Fibroblast of peridontal ligament (primary cell): Measurements from ENCODE around the gene CYTH1.
"Not testable (repeated sequence)": the region's sequence is repeated elsewhere in the genome, so short reads cannot be mapped to it uniquely, and the experiment has no call there.

Experiments used
- DNase-seq: peaks from one replicate; pipeline ENCODE4 v3.0.0-alpha.2; 2010; ENCODE audit errors: extremely low read depth

CYTH1 gene

DNA sequence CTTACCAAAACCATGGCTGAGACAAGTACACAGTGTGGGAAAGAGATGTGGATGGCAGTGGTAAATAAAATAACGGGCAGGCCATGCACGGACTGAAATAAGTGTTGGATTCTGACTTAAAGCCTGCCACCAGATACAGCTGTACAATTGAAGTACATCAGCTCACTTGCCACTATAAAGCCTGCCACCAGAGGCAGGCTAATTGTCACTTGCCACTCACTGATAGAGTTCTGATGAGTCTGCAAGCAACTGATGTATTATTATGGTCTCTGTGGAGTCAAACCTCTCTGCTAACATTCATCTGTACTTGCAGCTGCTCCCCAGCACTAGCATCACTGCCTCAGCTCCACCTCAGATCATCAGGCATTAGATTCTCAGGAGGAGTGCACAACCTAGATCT lies 93.0 kb downstream of the CYTH1 start:
- no peak for DNase-seq

DNA sequence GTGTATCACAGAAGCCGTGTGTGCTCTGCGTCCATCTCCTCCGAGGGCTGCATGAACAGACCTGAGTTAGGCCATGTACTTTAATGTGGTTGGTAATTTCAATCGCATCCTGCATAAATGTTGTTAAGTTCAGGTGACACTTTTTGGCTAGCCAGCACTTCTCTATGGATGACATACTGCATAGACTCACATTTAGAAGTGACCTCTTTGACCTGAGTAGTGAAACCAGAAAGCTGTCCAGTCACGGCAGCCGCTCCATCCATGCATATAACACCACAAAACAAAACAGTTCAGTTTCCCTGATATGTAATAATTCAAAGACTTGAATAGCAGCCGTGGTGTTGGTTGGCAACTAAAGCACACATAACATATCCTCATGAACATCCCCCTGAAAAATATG lies 94.1 kb downstream of the CYTH1 start:
- DNase-seq, result no peak

- DNase-seq, result no peak
Measured at GRCh38 chr17:78687125-78687524, 94.9 kb downstream of the CYTH1 start.

DNA sequence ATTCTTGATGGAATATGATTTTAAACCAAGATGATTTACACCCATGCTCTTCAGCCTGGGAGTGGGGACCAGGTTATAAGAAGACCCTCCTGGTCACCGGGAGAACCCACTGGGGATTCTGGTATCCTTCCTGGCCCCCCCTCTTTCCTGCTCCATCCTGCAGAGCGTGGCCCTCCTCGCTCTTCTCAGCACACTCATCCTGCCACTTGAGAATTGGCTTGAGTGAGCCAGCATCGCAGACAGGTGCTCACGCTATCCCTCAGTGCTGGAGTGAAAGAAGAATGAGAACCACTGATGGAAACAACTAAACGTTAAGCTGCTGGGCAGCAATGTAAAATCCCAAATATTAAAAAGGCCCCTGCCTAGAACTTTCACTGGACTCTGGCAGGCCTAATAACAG lies 98.0 kb downstream of the CYTH1 start:
- no peak for DNase-seq

GRCh38 chr17:78683408-78683961 lies 98.6 kb downstream of the CYTH1 start:
- DNase-seq, result no peak

DNA sequence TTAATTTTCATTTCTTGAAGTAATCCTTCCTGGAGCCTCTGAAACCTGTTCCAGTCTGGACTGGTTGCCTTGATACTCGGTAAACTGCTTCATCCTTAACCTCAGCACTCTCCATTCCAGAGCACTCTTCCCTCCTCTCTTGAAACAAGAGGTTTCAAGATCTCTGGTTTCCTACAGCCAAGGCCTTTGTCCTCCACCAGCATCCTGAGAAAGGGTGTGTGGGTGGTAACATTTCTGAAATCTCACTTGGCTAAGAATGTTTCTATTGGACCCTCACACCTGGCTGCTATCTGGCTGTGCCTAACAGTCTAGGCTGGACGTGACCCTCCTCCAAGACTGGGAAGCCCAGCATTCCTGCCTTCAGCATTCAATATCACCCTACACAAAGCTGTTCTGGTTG lies 99.7 kb downstream of the CYTH1 start:
- DNase-seq, result no peak

DNA sequence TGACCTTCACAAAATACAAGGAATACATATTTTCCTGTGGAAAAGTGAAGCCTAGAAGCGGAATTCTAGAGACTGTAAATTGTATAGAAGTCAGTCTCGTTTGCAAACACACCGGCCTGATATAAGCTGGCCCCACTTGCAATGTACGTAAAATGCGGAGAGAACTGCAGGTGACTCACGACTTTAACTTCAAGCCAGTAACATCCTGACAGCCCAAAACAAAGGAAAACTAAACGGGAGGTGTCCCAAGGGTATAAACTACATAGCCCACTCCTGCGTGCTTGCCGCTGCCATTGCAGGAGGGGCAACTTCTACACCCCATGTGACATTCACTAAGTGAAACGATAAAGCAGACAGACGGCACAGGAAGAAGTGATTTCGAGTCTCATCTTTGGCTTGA lies 101.6 kb downstream of the CYTH1 start:
- no peak for DNase-seq

DNA sequence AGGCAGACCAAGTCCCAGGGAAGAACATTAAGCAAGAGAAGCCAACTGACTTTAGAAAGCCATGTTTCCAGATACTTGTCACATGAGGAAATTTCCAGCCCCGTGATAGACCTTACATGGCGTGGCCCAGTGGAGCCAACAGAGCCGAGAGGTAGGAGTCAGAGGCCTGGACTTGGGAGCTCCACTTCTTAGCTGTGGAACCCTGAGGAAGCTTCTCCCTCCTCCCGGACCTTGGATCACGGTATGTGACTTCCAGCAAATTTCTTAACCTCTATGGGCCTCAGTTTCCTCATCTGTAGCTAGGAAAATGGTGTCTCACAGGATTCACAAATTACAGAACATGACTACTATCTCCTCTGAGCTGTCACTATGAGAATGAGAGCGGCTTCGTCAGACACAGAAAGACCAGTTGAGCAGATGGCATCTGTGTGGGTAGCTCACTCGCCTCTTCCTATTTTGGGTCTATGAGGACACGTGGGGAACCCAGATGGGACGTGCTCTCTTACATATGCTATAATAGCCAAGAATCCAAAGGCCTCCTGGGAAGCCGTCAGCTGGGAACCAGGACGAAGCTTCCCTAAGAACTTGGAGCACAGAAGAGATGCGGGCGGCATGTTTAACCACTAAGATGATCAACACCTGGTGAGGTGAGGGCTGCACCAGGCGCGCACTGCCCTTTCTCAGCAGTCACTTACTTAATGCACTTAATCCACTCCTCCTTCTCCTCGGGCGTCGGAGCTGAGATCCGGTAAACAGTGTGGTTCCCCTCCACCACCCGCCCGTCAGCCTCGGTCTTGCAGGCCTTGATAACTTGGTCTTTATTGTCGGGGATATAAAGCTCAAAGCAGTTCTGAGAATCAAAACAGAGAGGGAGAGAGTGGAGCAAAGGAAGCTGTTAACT lies 102.3 kb downstream of the CYTH1 start:
- no peak for DNase-seq

GRCh38 chr17:78678711-78679110 lies 103.4 kb downstream of the CYTH1 start:
- no peak for DNase-seq

DNA sequence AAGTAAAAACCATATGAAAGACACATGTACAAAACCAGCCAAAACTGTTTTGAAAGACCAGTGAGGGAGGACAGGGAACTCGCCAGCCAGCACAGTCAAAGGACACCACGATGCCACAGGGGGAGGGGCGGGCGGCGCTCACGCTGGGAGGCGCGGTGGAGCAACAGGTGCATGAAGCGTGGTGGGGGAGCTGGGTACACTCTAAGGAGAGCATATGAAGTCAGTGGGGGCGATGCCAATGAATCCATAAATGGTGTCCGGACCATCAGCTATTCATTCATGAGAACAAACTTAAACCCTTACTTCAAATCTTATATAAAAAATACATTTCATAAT lies 103.9 kb downstream of the CYTH1 start:
- DNase-seq, result no peak

GRCh38 chr17:78677303-78678221 lies 104.5 kb downstream of the CYTH1 start:
- DNase-seq, result no peak

DNA sequence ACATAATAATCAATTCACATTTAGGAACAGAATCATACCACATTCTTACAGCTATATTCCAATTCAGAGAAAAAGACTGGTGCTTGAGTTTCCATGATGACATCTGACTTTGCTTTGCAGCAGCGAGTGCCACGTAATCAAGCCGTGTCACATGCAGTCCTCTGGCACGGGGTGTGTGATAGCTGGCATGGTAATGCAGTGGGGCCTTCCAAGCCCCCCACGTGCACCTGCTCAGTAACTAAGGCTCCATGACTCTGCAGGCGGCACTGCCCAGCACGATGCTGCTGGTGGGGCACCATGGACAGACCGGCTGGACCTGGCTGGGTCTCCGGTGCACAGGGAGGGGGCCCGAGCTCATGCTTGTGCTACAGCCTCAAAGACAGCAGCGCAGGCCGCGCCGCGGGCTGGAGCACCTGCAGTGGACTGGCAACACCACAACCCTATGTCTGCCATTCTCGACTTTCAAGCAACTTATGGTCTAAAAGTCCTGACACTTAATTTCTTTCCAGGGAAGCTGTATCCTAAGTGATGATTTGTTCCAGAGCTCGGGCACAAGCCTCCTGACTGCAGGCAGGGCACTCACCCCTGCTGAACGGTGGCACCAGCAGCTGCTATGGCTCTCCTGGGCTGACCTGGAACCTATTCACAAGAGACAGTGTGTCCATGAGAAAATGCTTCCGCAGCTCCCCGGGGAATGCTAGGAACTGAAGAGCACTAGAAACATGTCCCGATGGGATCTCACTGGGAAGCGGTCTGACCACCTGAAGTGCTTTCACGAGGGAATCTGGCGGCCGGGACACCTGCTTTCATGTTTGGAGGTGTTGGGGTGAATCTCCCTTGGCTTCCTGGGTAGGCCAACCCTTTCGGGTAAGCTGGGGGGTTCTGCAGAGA lies 105.4 kb downstream of the CYTH1 start:
- no peak for DNase-seq

DNA sequence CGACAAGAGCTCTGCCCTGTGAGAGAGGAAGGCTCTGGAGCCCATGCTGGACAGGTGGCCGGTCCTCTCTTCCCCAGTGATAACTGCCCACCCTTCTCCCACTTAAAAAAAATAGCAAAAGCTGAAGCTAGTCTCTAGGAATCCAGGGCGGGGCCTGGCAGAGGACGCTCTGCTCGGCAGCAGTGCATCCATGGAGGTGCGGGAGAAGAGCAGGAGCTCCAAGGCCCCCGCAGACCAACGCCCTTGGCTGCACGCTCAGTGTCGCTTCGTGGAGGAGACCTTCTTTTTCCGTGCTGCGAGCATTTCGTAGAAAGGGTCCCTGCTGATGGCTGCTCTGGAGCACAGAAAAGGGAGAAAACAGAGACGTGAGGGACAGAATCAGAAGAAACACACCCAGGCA lies 106.2 kb downstream of the CYTH1 start:
- no peak for DNase-seq

GRCh38 chr17:78675316-78675616 lies 106.8 kb downstream of the CYTH1 start:
- no peak for DNase-seq

DNA sequence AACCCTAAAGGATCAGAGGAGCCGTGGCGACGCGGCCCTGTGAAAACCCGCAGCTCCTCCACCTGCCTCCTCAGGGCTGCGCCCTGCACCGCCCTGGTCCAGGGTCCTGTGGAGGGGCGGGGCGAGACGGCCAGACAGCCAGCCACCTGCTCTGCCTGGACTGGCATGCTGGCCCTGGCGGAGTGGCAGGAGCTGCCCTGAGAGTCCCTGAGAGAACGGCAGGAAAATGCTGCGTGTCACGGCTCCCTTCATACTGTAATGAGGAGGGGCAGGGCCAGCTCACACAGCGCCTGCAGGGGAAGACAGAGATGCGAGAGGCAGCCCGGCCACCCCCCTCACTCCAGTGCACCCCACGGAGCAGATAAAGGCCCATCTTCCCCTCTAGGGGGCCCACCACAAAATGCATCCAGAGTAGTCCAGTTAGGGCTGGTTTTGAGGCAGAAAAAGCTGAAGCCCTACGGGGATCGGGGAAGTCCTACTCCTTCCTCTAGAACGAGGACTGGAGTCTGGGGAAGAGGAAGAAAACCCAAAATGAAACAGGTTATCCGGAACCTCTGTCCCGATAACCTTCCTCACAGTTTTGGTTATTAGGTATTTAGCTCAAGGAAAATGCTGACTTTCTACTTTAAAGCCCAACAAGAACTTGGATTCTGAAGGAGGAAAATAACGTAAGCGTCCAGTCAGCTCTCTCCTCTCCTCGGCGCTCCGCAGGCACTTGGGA lies 107.3 kb downstream of the CYTH1 start:
- DNase-seq, result no peak

- DNase-seq, result no peak
Measured at GRCh38 chr17:78674156-78674555, 107.9 kb downstream of the CYTH1 start.

GRCh38 chr17:78673395-78673794 lies 108.7 kb downstream of the CYTH1 start:
- DNase-seq, result no peak

GRCh38 chr17:78672871-78673371 lies 109.2 kb downstream of the CYTH1 start:
- peak; percentile 25 for DNase-seq

- DNase-seq, result peak; percentile 54
Measured at GRCh38 chr17:78672005-78672404, 110.1 kb downstream of the CYTH1 start.

DNA sequence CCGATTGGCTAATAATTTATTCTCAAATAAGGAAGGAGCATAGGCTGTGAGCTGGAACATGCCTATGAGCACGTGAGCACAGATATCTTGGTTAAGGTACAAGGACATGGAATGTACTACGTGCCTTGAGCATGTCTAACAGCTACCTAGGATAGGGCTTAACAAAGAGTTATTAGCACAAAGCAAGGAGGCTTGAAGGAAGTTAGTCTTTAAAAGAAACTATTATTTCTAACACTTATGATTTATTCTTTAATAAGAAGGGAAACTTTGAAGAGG lies 110.4 kb downstream of the CYTH1 start:
- DNase-seq, result not testable (repeated sequence)
